ENCODE data around the gene ECHDC3. TPM values are rescaled to one million over a fixed set of nuclear protein-coding genes. Genes with fewer than 3 reads are reported as not detected.

Gene ECHDC3
- total and polyA plus RNA-seq, 2 experiments from 2014 or later, result 0.97 to 1.8 TPM

DNA sequence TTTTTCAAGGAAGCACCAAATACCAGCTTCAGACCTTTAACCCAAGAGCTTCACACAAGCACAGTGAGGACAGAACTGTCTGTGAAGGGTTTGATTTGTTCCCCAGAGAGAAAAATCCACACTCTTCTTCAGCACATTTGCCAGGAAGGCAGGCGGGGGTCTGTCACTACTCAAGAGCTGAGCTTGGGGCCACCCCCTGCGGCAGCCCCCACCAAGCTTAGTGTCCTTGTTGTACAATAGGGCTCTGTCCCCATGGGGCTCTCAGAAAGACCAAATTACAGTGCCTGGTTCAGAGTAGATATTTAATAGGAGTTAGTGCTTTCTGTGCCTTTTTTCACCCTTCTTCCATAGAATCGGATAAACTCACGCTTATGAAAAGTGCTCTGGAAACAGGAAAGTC, 12.4 kb downstream of the ECHDC3 start:
- no peak for DNase-seq
- Histone ChIP-seq H3K4me2 (ENCODE audit: unreplicated experiment) (no peak overlapping the region), H3K27ac (no peak overlapping the region), H3K4me3 (no peak overlapping the region), H3K4me1 (ENCODE audit: insufficient read depth) (peaks cover 10% of the 10 kb centered on the region), H3F3A (ENCODE audit: insufficient read depth) (peaks cover 14% of the 10 kb centered on the region; the same call in 1 of the 2 replicates), H3K9me2 (ENCODE audit: insufficient read depth) (no peaks in the 10 kb centered on the region), H3K36me3 (ENCODE audit: low read depth) (no peaks in the 10 kb centered on the region), H2AFZ (no peak overlapping the region), H3K9me3 (ENCODE audit: low read depth) (no peaks in the 10 kb centered on the region), H3K27me3 (replicated peaks; ENCODE audit: insufficient read depth) (no peaks in the 10 kb centered on the region), H3K9ac (no peak overlapping the region), H4K20me1 (ENCODE audit: insufficient read depth) (no peaks in the 10 kb centered on the region), H3K79me2 (ENCODE audit: insufficient read depth) (no peaks in the 10 kb centered on the region)
- TF ChIP-seq EZH2 (IDR thresholded peaks at IDR 0.05; ENCODE audit: insufficient read depth, poor library complexity, severe bottlenecking) (no peak), EZH2phosphoT487 (IDR thresholded peaks at IDR 0.05; ENCODE audit: insufficient read depth, low read depth) (no peak)
- 83 to 84% methylated on average over 4 of the region's 4 CpGs for whole genome bisulfite sequencing, 2 experiments (ENCODE audit: low coverage in 1 of 2, low lambda C conversion rate in 2 of 2, missing lambda C conversion rate in 2 of 2)
- in situ Hi-C loops (cut with MboI), result loop anchor here (10.0 kb wide), 1 partner anchor 240 kb away; no protein-coding TSS in a partner anchor

DNA sequence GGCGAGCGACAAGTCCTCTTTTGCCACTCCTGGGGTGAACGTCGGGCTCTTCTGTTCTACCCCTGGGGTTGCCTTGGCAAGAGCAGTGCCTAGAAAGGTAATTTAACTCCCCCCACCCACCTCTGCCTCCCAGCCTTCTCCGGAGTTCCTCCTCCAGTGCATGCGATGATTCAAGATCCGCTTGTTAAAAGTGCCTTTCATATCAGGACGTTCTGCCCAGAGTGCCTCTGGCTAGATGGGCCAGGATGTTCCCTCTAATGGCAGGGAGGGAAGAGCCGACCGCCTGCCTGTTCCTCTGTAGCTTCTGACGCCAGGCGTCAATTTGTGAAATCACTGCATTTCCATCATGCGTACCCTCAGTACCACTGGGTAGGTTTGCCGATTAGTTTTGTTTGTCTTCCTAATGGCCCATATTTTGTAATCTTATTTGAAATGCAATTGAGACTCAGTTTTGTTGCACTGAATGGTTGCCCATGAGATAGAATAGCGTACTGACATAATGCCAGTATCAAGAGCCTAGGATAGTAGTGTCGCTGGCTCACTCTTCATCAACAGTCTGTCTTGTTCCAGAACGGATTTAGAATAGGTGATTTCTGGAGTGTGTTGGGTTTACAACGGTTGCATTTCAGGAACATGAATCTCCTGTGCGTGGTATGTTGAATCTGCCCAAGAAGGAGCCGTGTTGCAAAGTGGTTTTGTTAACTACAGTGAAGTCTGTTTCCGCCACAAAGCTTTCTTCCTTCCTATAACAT, 13.5 kb downstream of the ECHDC3 start:
- in situ Hi-C loops (cut with MboI), result loop anchor here (10.0 kb wide), 1 partner anchor 241 kb away; no protein-coding TSS in a partner anchor
- 91 to 93% methylated on average over 21 of the region's 21 CpGs for WGBS, 2 experiments (ENCODE audit: low coverage in 1 of 2, low lambda C conversion rate in 2 of 2, missing lambda C conversion rate in 2 of 2)
- Histone ChIP-seq H3K27ac (no peak overlapping the region), H3K79me2 (ENCODE audit: insufficient read depth) (no peaks in the 10 kb centered on the region), H3K9me3 (ENCODE audit: low read depth) (no peaks in the 10 kb centered on the region), H3K27me3 (replicated peaks; ENCODE audit: insufficient read depth) (no peaks in the 10 kb centered on the region), H3K9ac (no peak overlapping the region), H3F3A (ENCODE audit: insufficient read depth) (peaks cover 14% of the 10 kb centered on the region; the same call in 1 of the 2 replicates), H3K36me3 (ENCODE audit: low read depth) (no peaks in the 10 kb centered on the region), H3K4me1 (ENCODE audit: insufficient read depth) (peaks cover 10% of the 10 kb centered on the region), H4K20me1 (ENCODE audit: insufficient read depth) (no peaks in the 10 kb centered on the region), H2AFZ (no peak overlapping the region), H3K4me3 (no peak overlapping the region), H3K9me2 (ENCODE audit: insufficient read depth) (no peaks in the 10 kb centered on the region), H3K4me2 (ENCODE audit: unreplicated experiment) (no peak overlapping the region)
- no peak for TF ChIP-seq EZH2 (IDR thresholded peaks at IDR 0.05; ENCODE audit: insufficient read depth, poor library complexity, severe bottlenecking)
- no peak for TF ChIP-seq EZH2phosphoT487 (IDR thresholded peaks at IDR 0.05; ENCODE audit: insufficient read depth, low read depth)
- DNase-seq, result no peak

DNA sequence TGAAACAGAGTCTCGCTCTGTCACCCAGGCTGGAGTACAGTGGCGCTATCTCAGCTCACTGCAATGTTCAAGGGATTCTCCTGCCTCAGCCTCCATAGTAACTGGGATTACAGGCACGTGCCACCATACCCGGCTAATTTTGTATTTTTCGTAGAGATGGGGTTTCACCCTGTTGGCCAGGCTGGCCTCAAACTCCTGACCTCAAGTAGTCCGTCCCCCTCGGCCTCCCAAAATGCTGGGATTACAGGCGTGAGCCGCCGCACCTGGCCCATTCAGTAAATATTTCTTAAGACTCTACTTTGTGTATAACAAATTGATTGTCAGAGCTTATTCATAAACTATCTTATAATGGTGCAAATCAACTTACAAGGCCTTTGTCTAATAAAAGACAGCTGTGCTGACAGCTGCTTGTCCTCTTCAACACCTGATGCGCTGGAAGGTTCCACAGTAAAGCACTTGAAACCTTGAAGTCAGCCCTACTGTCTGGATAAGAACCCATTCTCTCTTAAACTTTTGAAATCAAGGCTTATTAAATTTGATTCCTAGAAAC, 14.7 kb downstream of the ECHDC3 start:
- 70 to 73% methylated on average over 11 of the region's 11 CpGs for WGBS, 2 experiments (ENCODE audit: low coverage in 1 of 2, low lambda C conversion rate in 2 of 2, missing lambda C conversion rate in 2 of 2)
- H4K20me1 ChIP-seq (ENCODE audit: insufficient read depth), result no peaks in the 10 kb centered on the region
- H3K4me1 ChIP-seq (ENCODE audit: insufficient read depth), result peaks cover 10% of the 10 kb centered on the region
- in situ Hi-C loops (cut with MboI), result loop anchor here (10.0 kb wide), 1 partner anchor 242 kb away; no protein-coding TSS in a partner anchor
- TF ChIP-seq EZH2 (IDR thresholded peaks at IDR 0.05; ENCODE audit: insufficient read depth, poor library complexity, severe bottlenecking) (no peak), EZH2phosphoT487 (IDR thresholded peaks at IDR 0.05; ENCODE audit: insufficient read depth, low read depth) (no peak)
- H3K9ac ChIP-seq, result peak overlapping the region; percentile 49
- no peaks in the 10 kb centered on the region for H3K36me3 ChIP-seq (ENCODE audit: low read depth)
- H3K4me2 ChIP-seq (ENCODE audit: unreplicated experiment), result no peak overlapping the region
- peaks cover 14% of the 10 kb centered on the region; the same call in 1 of the 2 replicates for H3F3A ChIP-seq (ENCODE audit: insufficient read depth)
- H2AFZ ChIP-seq, result no peak overlapping the region
- H3K27ac ChIP-seq, result peak overlapping the region; percentile 55
- H3K4me3 ChIP-seq, result no peak overlapping the region
- no peaks in the 10 kb centered on the region for H3K9me2 ChIP-seq (ENCODE audit: insufficient read depth)
- H3K27me3 ChIP-seq (replicated peaks; ENCODE audit: insufficient read depth), result no peaks in the 10 kb centered on the region
- DNase-seq, result no peak
- no peaks in the 10 kb centered on the region for H3K79me2 ChIP-seq (ENCODE audit: insufficient read depth)
- no peaks in the 10 kb centered on the region for H3K9me3 ChIP-seq (ENCODE audit: low read depth)

DNA sequence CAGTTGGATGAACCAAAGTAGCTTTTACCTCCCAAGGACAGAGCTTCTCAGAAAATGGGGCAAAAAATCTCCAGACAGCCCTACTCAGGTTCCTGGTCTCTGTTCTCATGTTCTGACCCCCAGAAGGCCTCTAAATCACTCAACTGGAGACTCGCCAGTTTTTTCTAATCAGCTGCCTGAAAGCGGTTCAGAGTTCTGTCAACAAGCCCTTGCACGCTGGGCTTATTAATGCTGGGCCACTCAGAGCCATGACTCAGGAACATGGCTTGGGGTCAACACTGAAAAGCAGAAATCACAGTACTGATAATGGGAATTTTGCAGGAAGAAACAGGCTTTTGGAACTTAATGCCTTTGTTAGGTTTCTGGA, 15.3 kb downstream of the ECHDC3 start:
- H3K36me3 ChIP-seq (ENCODE audit: low read depth), result no peaks in the 10 kb centered on the region
- DNase-seq, result peak; percentile 88
- TF ChIP-seq EZH2phosphoT487 (IDR thresholded peaks at IDR 0.05; ENCODE audit: insufficient read depth, low read depth) (no peak), EZH2 (IDR thresholded peaks at IDR 0.05; ENCODE audit: insufficient read depth, poor library complexity, severe bottlenecking) (no peak)
- H3K79me2 ChIP-seq (ENCODE audit: insufficient read depth), result no peaks in the 10 kb centered on the region
- in situ Hi-C loops (cut with MboI), result loop anchor here (10.0 kb wide), 1 partner anchor 243 kb away; no protein-coding TSS in a partner anchor
- peak overlapping the region; percentile 55 for H3K27ac ChIP-seq
- peak overlapping the region; percentile 48 for H3K4me2 ChIP-seq (ENCODE audit: unreplicated experiment)
- H2AFZ ChIP-seq, result no peak overlapping the region
- no peaks in the 10 kb centered on the region for H4K20me1 ChIP-seq (ENCODE audit: insufficient read depth)
- no peaks in the 10 kb centered on the region for H3K9me3 ChIP-seq (ENCODE audit: low read depth)
- H3F3A ChIP-seq (ENCODE audit: insufficient read depth), result peaks cover 14% of the 10 kb centered on the region; the same call in 1 of the 2 replicates
- no peaks in the 10 kb centered on the region for H3K27me3 ChIP-seq (replicated peaks; ENCODE audit: insufficient read depth)
- H3K9ac ChIP-seq, result peak overlapping the region; percentile 49
- peaks cover 10% of the 10 kb centered on the region for H3K4me1 ChIP-seq (ENCODE audit: insufficient read depth)
- H3K4me3 ChIP-seq, result no peak overlapping the region
- 8% methylated on average over 3 of the region's 3 CpGs for WGBS, 2 experiments (ENCODE audit: low coverage in 1 of 2, low lambda C conversion rate in 2 of 2, missing lambda C conversion rate in 2 of 2)
- no peaks in the 10 kb centered on the region for H3K9me2 ChIP-seq (ENCODE audit: insufficient read depth)
